ENCODE measurements around the gene NINJ1. TPM values are rescaled to one million over a fixed set of nuclear protein-coding genes. Genes with fewer than 3 reads are reported as not detected.

The NINJ1 gene
- total and polyA plus RNA-seq, 2 of the 8 experiments (the other 6 are each of a cell fraction or from before 2014, with no cell fraction given) = 28.2 to 65.6 TPM

GRCh38 chr9:93077811-93078210 lies 56.2 kb downstream of the NINJ1 start:
- FAIRE-seq (no peak), DNase-seq (ENCODE audit: low read depth in 1 of 2, low spot score in 2 of 2) (no peak)
- Histone ChIP-seq H4K5ac (ENCODE audit: insufficient read length, low read depth, low read length) (no peak overlapping the region), H3K18ac (ENCODE audit: extremely low read depth, low read length) (no peak overlapping the region), H4K91ac (replicated peaks; ENCODE audit: insufficient read length, low read length) (no peak overlapping the region), H3K56ac (replicated peaks; ENCODE audit: insufficient read length, low read depth, low read length) (no peak overlapping the region), H3K27ac (ENCODE audit: low read depth, low read length) (no peak overlapping the region), H2BK12ac (ENCODE audit: low read depth, low read length) (no peak overlapping the region), H2AK5ac (ENCODE audit: low read depth, low read length) (no peak overlapping the region), H3K4me1 (replicated peaks in 1 of 4; ENCODE audit: control insufficient read depth in 3 of 4, insufficient read depth in 4 of 4, low read length in 3 of 4) (no peaks in the 10 kb centered on the region; a peak in 1 of 7 replicates), H3K36me3 (ENCODE audit: control insufficient read depth in 2 of 4, insufficient read depth in 4 of 4, low read length in 3 of 4) (no peaks in the 10 kb centered on the region), H3K14ac (ENCODE audit: insufficient read length) (no peak overlapping the region), H3K79me1 (ENCODE audit: low read depth, low read length) (no peaks in the 10 kb centered on the region), H2BK15ac (ENCODE audit: low read length) (no peak overlapping the region), H2BK20ac (ENCODE audit: low read length) (no peak overlapping the region), H4K8ac (ENCODE audit: extremely low read depth, insufficient read depth, low read length) (no peak overlapping the region; the same call in 1 of the 2 replicates), H3K9ac (replicated peaks in 1 of 4; ENCODE audit: extremely low read depth in 1 of 4, low read depth in 3 of 4, low read length in 3 of 4) (no peak overlapping the region), H3K23me2 (ENCODE audit: low read depth, low read length) (no peaks in the 10 kb centered on the region), H3K9me3 (ENCODE audit: insufficient read depth in 2 of 2, low read depth in 1 of 2, low read length in 1 of 2) (no peaks in the 10 kb centered on the region), H3K4me2 (ENCODE audit: insufficient read depth in 1 of 2, low read depth in 2 of 2, low read length in 2 of 2) (no peak overlapping the region), H3K4ac (replicated peaks; ENCODE audit: insufficient read length, low read depth, low read length) (no peak overlapping the region), H2AFZ (ENCODE audit: low read length) (no peak overlapping the region), H2BK5ac (ENCODE audit: low read depth, low read length) (no peak overlapping the region), H3K79me2 (ENCODE audit: control insufficient read depth in 1 of 2, insufficient read depth in 2 of 2, low read length in 2 of 2) (no peaks in the 10 kb centered on the region), H3K27me3 (replicated peaks in 1 of 4; ENCODE audit: control insufficient read depth in 3 of 4, extremely low read depth in 1 of 4, insufficient read depth in 3 of 4, low read length in 3 of 4) (no peaks in the 10 kb centered on the region), H2BK120ac (replicated peaks; ENCODE audit: low read depth, low read length) (no peak overlapping the region), H4K20me1 (replicated peaks in 1 of 2; ENCODE audit: control insufficient read depth in 1 of 2, insufficient read depth in 2 of 2, low read length in 2 of 2) (no peaks in the 10 kb centered on the region), H3K23ac (ENCODE audit: insufficient read length) (no peak overlapping the region), H3K4me3 (ENCODE audit: extremely low read depth in 1 of 4, insufficient read depth in 2 of 4, low read depth in 3 of 4, low read length in 4 of 4) (no peak overlapping the region)
- CTCF ChIA-PET (ENCODE audit: partially characterized antibody) = interaction anchor here (0.6 to 1.0 kb wide), 2 partner anchors 42 to 55 kb away, joined by 3 read pairs; no protein-coding TSS in a partner anchor
- 91% methylated on average over 15 of the region's 16 CpGs; no CpG with 5 or more reads in 1 of the 2 experiments for WGBS, 2 experiments (ENCODE audit: extremely low coverage in 1 of 2, insufficient coverage in 1 of 2, insufficient read length in 1 of 2, insufficient replicate concordance in 2 of 2, low coverage in 1 of 2, low lambda C conversion rate in 2 of 2, missing lambda C conversion rate in 1 of 2)
- POLR2A ChIA-PET (ENCODE audit: partially characterized antibody) = interaction anchor here (1.5 kb wide), 1 partner anchor 10 kb away, joined by 7 read pairs; no protein-coding TSS in a partner anchor
- no peak for TF ChIP-seq POLR2A (IDR thresholded peaks at IDR 0.05; ENCODE audit: control extremely low read depth in 1 of 2, low read depth in 2 of 2, low read length in 2 of 2)
- TF ChIP-seq ZNF274 (IDR thresholded peaks at IDR 0.05; ENCODE audit: borderline replicate concordance, extremely low read depth, low read length) = no peak
- no peak for TF ChIP-seq CBX8 (IDR thresholded peaks at IDR 0.05; ENCODE audit: borderline replicate concordance, low read depth, low read length)
- TF ChIP-seq TAF1 (IDR thresholded peaks at IDR 0.05; ENCODE audit: low read depth, low read length) = no peak
- TF ChIP-seq CHD2 (IDR thresholded peaks at IDR 0.05; ENCODE audit: low read length) = no peak
- TF ChIP-seq FOSL1 (IDR thresholded peaks at IDR 0.05; ENCODE audit: insufficient read depth, low read depth, low read length) = no peak
- TF ChIP-seq BACH1 (IDR thresholded peaks at IDR 0.05; ENCODE audit: low read length) = no peak
- TF ChIP-seq POLR2AphosphoS5 (IDR thresholded peaks at IDR 0.05; ENCODE audit: low read depth, low read length) = no peak
- TF ChIP-seq RBBP5 (IDR thresholded peaks at IDR 0.05; ENCODE audit: borderline replicate concordance, low read depth, low read length) = no peak

Data from H1 (cell line).